ENCODE results near the gene MYO7A.

DNA sequence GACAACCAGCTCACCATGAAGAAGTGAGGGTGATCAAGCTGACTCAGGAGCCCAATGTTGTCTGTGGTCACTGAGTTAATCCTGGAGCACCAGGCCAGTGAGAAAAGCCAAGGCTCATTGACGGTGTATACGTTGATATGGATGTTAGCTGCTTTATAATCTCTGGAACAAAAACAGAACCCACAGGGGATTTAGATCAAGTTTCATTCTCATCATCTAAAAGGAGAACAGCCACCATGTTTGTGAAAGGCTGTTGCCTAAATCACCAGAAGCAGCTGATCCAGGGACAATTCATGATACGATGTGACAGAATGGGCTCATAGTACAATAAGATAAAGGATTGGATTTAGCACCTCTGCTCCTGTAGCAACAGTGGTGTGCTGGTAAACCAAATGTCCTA, 105.0 kb downstream of the MYO7A start:
- TF ChIP-seq POLR2A (IDR thresholded peaks at IDR 0.05; ENCODE audit: low read depth, low read length) (no peak), GATA2 (IDR thresholded peaks at IDR 0.05; ENCODE audit: insufficient read depth, insufficient read length, low read depth, low read length) (no peak), FOS (IDR thresholded peaks at IDR 0.05; ENCODE audit: borderline replicate concordance, insufficient read depth, low read length) (no peak), POLR2AphosphoS5 (IDR thresholded peaks at IDR 0.05; ENCODE audit: insufficient read depth, low read depth, low read length) (no peak), EZH2 (IDR thresholded peaks at IDR 0.05; ENCODE audit: borderline replicate concordance, low read depth, low read length, severe bottlenecking) (no peak), JUN (IDR thresholded peaks at IDR 0.05; ENCODE audit: borderline replicate concordance, insufficient read depth, insufficient read length, low read depth) (no peak)
- TF ChIP-seq, protein P1, sequence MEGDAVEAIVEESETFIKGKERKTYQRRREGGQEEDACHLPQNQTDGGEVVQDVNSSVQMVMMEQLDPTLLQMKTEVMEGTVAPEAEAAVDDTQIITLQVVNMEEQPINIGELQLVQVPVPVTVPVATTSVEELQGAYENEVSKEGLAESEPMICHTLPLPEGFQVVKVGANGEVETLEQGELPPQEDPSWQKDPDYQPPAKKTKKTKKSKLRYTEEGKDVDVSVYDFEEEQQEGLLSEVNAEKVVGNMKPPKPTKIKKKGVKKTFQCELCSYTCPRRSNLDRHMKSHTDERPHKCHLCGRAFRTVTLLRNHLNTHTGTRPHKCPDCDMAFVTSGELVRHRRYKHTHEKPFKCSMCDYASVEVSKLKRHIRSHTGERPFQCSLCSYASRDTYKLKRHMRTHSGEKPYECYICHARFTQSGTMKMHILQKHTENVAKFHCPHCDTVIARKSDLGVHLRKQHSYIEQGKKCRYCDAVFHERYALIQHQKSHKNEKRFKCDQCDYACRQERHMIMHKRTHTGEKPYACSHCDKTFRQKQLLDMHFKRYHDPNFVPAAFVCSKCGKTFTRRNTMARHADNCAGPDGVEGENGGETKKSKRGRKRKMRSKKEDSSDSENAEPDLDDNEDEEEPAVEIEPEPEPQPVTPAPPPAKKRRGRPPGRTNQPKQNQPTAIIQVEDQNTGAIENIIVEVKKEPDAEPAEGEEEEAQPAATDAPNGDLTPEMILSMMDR (IDR thresholded peaks at IDR 0.05; ENCODE audit: extremely low read depth in 1 of 2, insufficient read depth in 1 of 2, low read depth in 1 of 2, low read length in 2 of 2): no peak
- TF ChIP-seq, protein P2, sequence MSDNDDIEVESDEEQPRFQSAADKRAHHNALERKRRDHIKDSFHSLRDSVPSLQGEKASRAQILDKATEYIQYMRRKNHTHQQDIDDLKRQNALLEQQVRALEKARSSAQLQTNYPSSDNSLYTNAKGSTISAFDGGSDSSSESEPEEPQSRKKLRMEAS (IDR thresholded peaks at IDR 0.05; ENCODE audit: insufficient read depth, insufficient read length): no peak

All from endothelial cell of umbilical vein (primary cell).